Subcutaneous adipose tissue (tissue), 4 donors: ENCODE results near the gene TTC23L. TPM values are rescaled to one million over a fixed set of nuclear protein-coding genes. Genes with fewer than 3 reads are reported as not detected.

ENCODE experiments used
- CTCF ChIP-seq: fragments of 450-650 bp; IDR thresholded peaks from one replicate; pipeline ENCODE4 v1.5.1; 2016; ENCODE audit warnings: low read depth, mild to moderate bottlenecking, control low read depth, antibody characterized with exemption, moderate library complexity
- total RNA-seq, 4 donors: library from RNA; depleted of rRNA; stranded (reverse); fragments of >200 nt; gene quantifications; one replicate each; pipeline ENCODE4 v1.1.0, GENCODE V29; 2016

The TTC23L gene
- total RNA-seq, 4 donors from 2014 or later = not detected

- TF ChIP-seq CTCF = no peak
These were observed 15.8 kb upstream of the TTC23L start for GRCh38 chr5:34822956-34823715.

GRCh38 chr5:34826347-34826746 is 12.6 kb upstream of the TTC23L start:
- TF ChIP-seq CTCF = no peak

GRCh38 chr5:34827588-34828506 is 11.1 kb upstream of the TTC23L start:
- TF ChIP-seq CTCF = no peak

GRCh38 chr5:34831303-34831702 is 7.7 kb upstream of the TTC23L start:
- TF ChIP-seq CTCF = no peak

GRCh38 chr5:34832568-34832967 is 6.4 kb upstream of the TTC23L start:
- TF ChIP-seq CTCF = no peak

- no peak for TF ChIP-seq CTCF
These were observed 5.9 kb upstream of the TTC23L start for GRCh38 chr5:34833090-34833489.
